T-cell (primary cell): ENCODE measurements around the gene NPRL2. TPM values are rescaled to one million over a fixed set of nuclear protein-coding genes. Genes with fewer than 3 reads are reported as not detected.

Source experiments
- ATAC-seq, 4 experiments: fragments of 200-7000 bp in 3 of 4; fragments of 150-1000 bp in 1 of 4; cut with Tn5 transposase; replicated peaks in 1 of 4; 1 replicate in 3 of 4; 2 replicates in 1 of 4; pipeline ENCODE4 v1.10.0; 2021; ENCODE audit warnings: moderate library complexity in 3 of 4, mild to moderate bottlenecking in 2 of 4, moderate number of reproducible peaks in 1 of 4
- CTCF ChIA-PET, 2 donors: fragments of 300-600 bp; sonication (Branson Sonifier 250); formaldehyde crosslinking; loops; one replicate each; lab custom pipeline; 2022; ENCODE audit warnings: antibody characterized with exemption in 2 of 2; lab: Charles Lee
- POLR2A ChIA-PET, 2 donors: fragments of 300-600 bp; sonication (Branson Sonifier 250); formaldehyde crosslinking; loops; one replicate each; lab custom pipeline; 2022; ENCODE audit warnings: antibody characterized with exemption in 2 of 2; lab: Charles Lee
- DNase-seq, 35 experiments: peaks; one replicate each; pipeline versions ENCODE4 v3.0.0 to v3.0.0-alpha.2; 2013 to 2023
- H3K27ac ChIP-seq: one replicate; pipeline ENCODE4 v1.5.1; 2013; ENCODE audit warnings: low read length
- H3K27me3 ChIP-seq, 2 experiments: replicated peaks in 1 of 2; 1 replicate in 1 of 2; 2 replicates in 1 of 2; pipeline versions ENCODE4 v1.6.1 to v1.7.0; 2013; ENCODE audit warnings: low read length in 1 of 2, mixed read lengths in 1 of 2; ENCODE audit not compliant: control insufficient read depth in 2 of 2, insufficient read depth in 2 of 2; ENCODE audit errors: extremely low read depth in 1 of 2
- H3K36me3 ChIP-seq, 2 donors: 1 replicate in 1 of 2; 2 replicates in 1 of 2; pipeline versions ENCODE4 v1.6.1 to v1.7.0; 2013; ENCODE audit warnings: low read length in 1 of 2; ENCODE audit not compliant: control insufficient read depth in 2 of 2, insufficient read depth in 1 of 2; ENCODE audit errors: extremely low read depth in 1 of 2
- H3K4me1 ChIP-seq, 2 experiments: 1 replicate in 1 of 2; 2 replicates in 1 of 2; pipeline versions ENCODE4 v1.6.1 to v1.7.0; 2013; ENCODE audit warnings: low read length in 2 of 2, mixed read lengths in 1 of 2; ENCODE audit not compliant: insufficient read depth in 2 of 2, control insufficient read depth in 1 of 2; ENCODE audit errors: extremely low read depth in 1 of 2
- H3K4me3 ChIP-seq, 2 donors: 1 replicate in 1 of 2; 2 replicates in 1 of 2; pipeline versions ENCODE4 v1.5.1 to v1.7.0; 2013; ENCODE audit warnings: mild to moderate bottlenecking in 2 of 2, low read length in 1 of 2, moderate library complexity in 1 of 2; ENCODE audit not compliant: control insufficient read depth in 1 of 2; ENCODE audit errors: extremely low read depth in 1 of 2
- H3K9me3 ChIP-seq: 2 replicates; pipeline ENCODE4 v1.7.0; 2013
- H3K27ac Mint-ChIP-seq, 2 donors: one replicate each; pipeline ENCODE4 v1.8.0; 2020 to 2021; ENCODE audit warnings: mild to moderate bottlenecking in 2 of 2, mixed read lengths in 2 of 2
- H3K27me3 Mint-ChIP-seq, 2 donors: one replicate each; pipeline ENCODE4 v1.8.0; 2021 to 2022; ENCODE audit warnings: mixed read lengths in 2 of 2
- H3K36me3 Mint-ChIP-seq: one replicate; pipeline ENCODE4 v1.8.0; 2021; ENCODE audit warnings: mixed read lengths
- H3K4me1 Mint-ChIP-seq, 3 donors: one replicate each; pipeline ENCODE4 v1.8.0; 2020 to 2022; ENCODE audit warnings: mixed read lengths in 3 of 3, mild to moderate bottlenecking in 1 of 3
- H3K4me3 Mint-ChIP-seq, 3 donors: one replicate each; pipeline ENCODE4 v1.8.0; 2020 to 2022; ENCODE audit warnings: mild to moderate bottlenecking in 3 of 3, mixed read lengths in 3 of 3, moderate library complexity in 3 of 3
- H3K9me3 Mint-ChIP-seq, 3 donors: one replicate each; pipeline ENCODE4 v1.8.0; 2020 to 2022; ENCODE audit warnings: mixed read lengths in 3 of 3
- WGBS: methylation state at CpG from one replicate; pipeline ENCODE4 v1.1.5; 2013; ENCODE audit warnings: missing lambda C conversion rate; ENCODE audit not compliant: insufficient coverage; 5-methylcytosine and 5-hydroxymethylcytosine counted together
- total RNA-seq, 35 experiments: library from RNA in 6 of 35; stranded (reverse) in 6 of 35; fragments of 120-200 nt in 1 of 35; gene quantifications; one replicate each; pipeline versions ENCODE4 v1.2.1 to v1.2.4 and lab custom pipeline; 2013 to 2026

The NPRL2 gene
- total RNA-seq, 5 donors from 2014 or later (not counting 1 experiment from before 2014, with no cell fraction given) = 26.6 to 52.2 (median 48.1) TPM

DNA sequence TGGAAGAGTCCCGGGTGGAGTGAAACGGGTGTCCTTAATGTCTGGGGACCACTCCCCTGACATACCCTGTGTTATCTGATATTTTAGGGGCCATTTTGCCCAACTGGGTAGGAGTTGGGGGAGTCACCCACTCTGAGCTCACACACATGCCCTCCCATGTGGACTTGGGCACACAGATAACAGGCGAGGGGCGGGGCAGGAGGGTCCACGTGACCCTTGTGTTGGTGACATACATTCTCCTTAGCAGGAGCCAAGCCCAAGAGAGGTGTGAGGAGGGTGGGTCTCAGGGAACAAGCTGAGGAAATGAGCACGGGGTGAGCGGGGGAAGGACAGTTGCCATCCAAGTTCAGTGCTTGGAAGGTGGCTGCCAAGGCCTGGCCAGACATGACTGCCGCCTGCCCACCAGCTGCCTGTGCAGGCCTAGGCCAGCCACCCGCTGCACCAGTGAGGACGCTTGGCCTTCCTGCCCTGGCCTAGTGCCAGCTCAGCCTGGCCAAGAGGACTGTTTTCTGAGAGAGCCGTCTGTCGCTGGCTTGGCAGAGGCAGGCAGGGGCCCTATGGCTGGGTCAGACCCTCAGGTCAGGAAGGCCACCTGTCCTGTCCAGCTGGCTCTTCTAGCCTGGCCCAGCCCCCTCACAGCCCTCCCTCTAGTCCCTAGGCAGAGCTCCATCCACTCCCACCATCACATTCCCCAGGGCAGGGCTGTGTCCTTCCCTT, 40.1 kb upstream of the NPRL2 start:
- no peak overlapping the region for H3K27ac ChIP-seq
- Mint-ChIP-seq H3K4me1 (no peaks in the 10 kb centered on the region), H3K4me3 (no peak overlapping the region), H3K27me3 (no peaks in the 10 kb centered on the region), H3K27ac (no peak overlapping the region), H3K36me3 (no peaks in the 10 kb centered on the region), H3K9me3 (no peaks in the 10 kb centered on the region)
- peaks cover 0 to 3% of the 10 kb centered on the region in 2 experiments for H3K27me3 ChIP-seq
- 88% methylated on average over 10 of the region's 12 CpGs for WGBS
- H3K36me3 ChIP-seq = no peaks in the 10 kb centered on the region
- ChIA-PET POLR2A (interaction anchor here in 1 of 2 donors (0.6 kb wide), 1 partner anchor 373 kb away, joined by 3 read pairs; no protein-coding TSS in a partner anchor), CTCF (no interaction called here)
- no peaks in the 10 kb centered on the region for H3K9me3 ChIP-seq
- DNase-seq (no peak), ATAC-seq (no peak)
- no peaks in the 10 kb centered on the region for H3K4me1 ChIP-seq
- H3K4me3 ChIP-seq = no peak overlapping the region

DNA sequence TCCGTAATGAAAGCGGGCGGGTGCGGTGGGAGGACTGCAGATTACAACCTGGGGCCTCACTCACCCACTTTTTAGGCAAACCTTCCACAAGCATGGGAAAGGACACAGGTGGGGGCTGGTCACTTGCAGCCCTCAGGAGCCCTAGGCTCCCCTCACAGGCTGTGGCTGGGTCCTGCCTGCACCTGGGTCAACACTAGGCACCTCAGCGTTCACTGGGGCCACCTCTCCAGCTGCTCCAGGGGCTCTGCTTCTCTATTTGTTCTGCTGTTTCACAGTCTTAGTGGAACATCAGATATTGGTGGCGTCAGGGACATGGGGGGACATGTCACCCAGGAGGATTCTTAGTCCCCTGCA, 38.8 kb upstream of the NPRL2 start:
- POLR2A ChIA-PET = no interaction called here
- H3K4me1 Mint-ChIP-seq = no peaks in the 10 kb centered on the region
- H3K4me1 ChIP-seq = no peaks in the 10 kb centered on the region
- ATAC-seq (no peak), DNase-seq (no peak)
- no peak overlapping the region for H3K27ac Mint-ChIP-seq
- H3K27me3 Mint-ChIP-seq = no peaks in the 10 kb centered on the region
- no peaks in the 10 kb centered on the region for H3K36me3 ChIP-seq
- CTCF ChIA-PET = no interaction called here
- H3K9me3 ChIP-seq = no peaks in the 10 kb centered on the region
- peaks cover 0 to 3% of the 10 kb centered on the region in 2 experiments for H3K27me3 ChIP-seq
- no peaks in the 10 kb centered on the region for H3K36me3 Mint-ChIP-seq
- no peak overlapping the region for H3K4me3 Mint-ChIP-seq
- no peak overlapping the region for H3K4me3 ChIP-seq
- WGBS = 92% methylated on average over 4 of the region's 6 CpGs
- H3K9me3 Mint-ChIP-seq = no peaks in the 10 kb centered on the region
- H3K27ac ChIP-seq = no peak overlapping the region

GRCh38 chr3:50388720-50389413, 38.3 kb upstream of the NPRL2 start:
- 55% methylated on average over 3 of the region's 22 CpGs for WGBS
- Histone ChIP-seq H3K27me3 (peaks cover 0 to 3% of the 10 kb centered on the region in 2 experiments), H3K9me3 (no peaks in the 10 kb centered on the region), H3K4me3 (no peak overlapping the region), H3K36me3 (no peaks in the 10 kb centered on the region), H3K27ac (no peak overlapping the region), H3K4me1 (no peaks in the 10 kb centered on the region)
- no peaks in the 10 kb centered on the region for H3K27me3 Mint-ChIP-seq
- no peaks in the 10 kb centered on the region for H3K36me3 Mint-ChIP-seq
- CTCF ChIA-PET = no interaction called here
- H3K27ac Mint-ChIP-seq = no peak overlapping the region
- ATAC-seq = no peak
- no peaks in the 10 kb centered on the region for H3K9me3 Mint-ChIP-seq
- no peak overlapping the region for H3K4me3 Mint-ChIP-seq
- no peaks in the 10 kb centered on the region for H3K4me1 Mint-ChIP-seq
- DNase-seq = no peak
- POLR2A ChIA-PET = no interaction called here

GRCh38 chr3:50388016-50388719, 37.6 kb upstream of the NPRL2 start:
- ATAC-seq (no peak), DNase-seq (no peak)
- H3K27ac ChIP-seq = no peak overlapping the region
- Mint-ChIP-seq H3K36me3 (no peaks in the 10 kb centered on the region), H3K4me3 (no peak overlapping the region), H3K27ac (no peak overlapping the region), H3K27me3 (no peaks in the 10 kb centered on the region), H3K9me3 (no peaks in the 10 kb centered on the region), H3K4me1 (no peaks in the 10 kb centered on the region)
- H3K4me1 ChIP-seq = no peaks in the 10 kb centered on the region
- H3K4me3 ChIP-seq = no peak overlapping the region
- H3K9me3 ChIP-seq = no peaks in the 10 kb centered on the region
- no peaks in the 10 kb centered on the region for H3K36me3 ChIP-seq
- POLR2A ChIA-PET = no interaction called here
- peaks cover 0 to 3% of the 10 kb centered on the region in 2 experiments for H3K27me3 ChIP-seq
- 84% methylated on average over 22 of the region's 25 CpGs for WGBS
- CTCF ChIA-PET = no interaction called here

DNA sequence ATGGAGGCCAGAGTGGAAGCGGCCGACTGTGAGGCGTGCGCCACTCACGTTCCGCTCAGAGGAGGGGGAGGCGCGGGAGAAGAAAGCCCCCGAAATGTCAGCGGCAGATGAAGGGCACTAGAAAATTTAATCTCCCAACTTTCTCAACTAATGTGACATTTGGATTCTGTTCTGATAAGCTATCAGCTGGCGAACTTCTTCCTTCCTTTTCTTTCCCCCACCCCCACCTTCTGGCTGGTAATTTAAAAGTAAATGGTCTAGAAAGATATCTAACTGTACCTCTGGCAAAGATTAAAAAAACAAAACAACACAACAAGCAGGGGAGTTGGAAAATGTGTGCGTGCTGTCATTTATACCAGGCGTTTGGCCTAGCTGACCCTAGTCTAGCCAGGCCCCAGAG, 35.2 kb upstream of the NPRL2 start:
- Histone ChIP-seq H3K27ac (no peak overlapping the region), H3K9me3 (no peaks in the 10 kb centered on the region), H3K36me3 (no peaks in the 10 kb centered on the region), H3K27me3 (peaks cover 0 to 3% of the 10 kb centered on the region in 2 experiments), H3K4me3 (no peak overlapping the region), H3K4me1 (no peaks in the 10 kb centered on the region)
- CTCF ChIA-PET = no interaction called here
- DNase-seq = no peak
- WGBS = 73% methylated on average over 4 of the region's 13 CpGs
- Mint-ChIP-seq H3K4me3 (no peak overlapping the region), H3K36me3 (no peaks in the 10 kb centered on the region), H3K9me3 (no peaks in the 10 kb centered on the region), H3K27ac (no peak overlapping the region), H3K4me1 (no peaks in the 10 kb centered on the region), H3K27me3 (no peaks in the 10 kb centered on the region)
- no peak for ATAC-seq
- POLR2A ChIA-PET = no interaction called here

- no peaks in the 10 kb centered on the region for H3K4me1 ChIP-seq
- H3K36me3 ChIP-seq = no peaks in the 10 kb centered on the region
- H3K27ac ChIP-seq = no peak overlapping the region
- CTCF ChIA-PET = no interaction called here
- 81% methylated on average over 6 of the region's 6 CpGs for WGBS
- Mint-ChIP-seq H3K4me3 (no peak overlapping the region), H3K27me3 (no peaks in the 10 kb centered on the region), H3K9me3 (no peaks in the 10 kb centered on the region), H3K27ac (no peak overlapping the region), H3K4me1 (no peaks in the 10 kb centered on the region), H3K36me3 (no peaks in the 10 kb centered on the region)
- POLR2A ChIA-PET = no interaction called here
- H3K4me3 ChIP-seq = no peak overlapping the region
- ATAC-seq (no peak), DNase-seq (no peak)
- peaks cover 0 to 3% of the 10 kb centered on the region in 2 experiments for H3K27me3 ChIP-seq
- no peaks in the 10 kb centered on the region for H3K9me3 ChIP-seq
Observed at GRCh38 chr3:50383750-50384149, 33.2 kb upstream of the NPRL2 start.
